Small intestine (tissue), 7 donors: ENCODE measurements around the gene PHKB. TPM values are rescaled to one million over a fixed set of nuclear protein-coding genes. Genes with fewer than 3 reads are reported as not detected.

ENCODE experiments used
- DNase-seq, 2 donors: peaks; one replicate each; pipeline versions ENCODE4 v3.0.0 to v3.0.0-alpha.2; 2013
- FAIRE-seq: peaks from 2 replicates; lab custom pipeline; 2012; peaks lifted over from hg19 to GRCh38; lab: Jason Lieb, UNC
- H3K27ac ChIP-seq, 3 donors: one replicate each; pipeline ENCODE4 v1.5.1; 2013; ENCODE audit warnings: low read length in 2 of 3, mild to moderate bottlenecking in 2 of 3, control low read depth in 1 of 3, inconsistent platforms in 1 of 3, low read depth in 1 of 3, moderate library complexity in 1 of 3
- H3K27me3 ChIP-seq, 3 donors: one replicate each; pipeline ENCODE4 v1.6.1; 2013; ENCODE audit warnings: low read length in 3 of 3, inconsistent platforms in 1 of 3; ENCODE audit not compliant: control insufficient read depth in 3 of 3, insufficient read depth in 3 of 3
- H3K36me3 ChIP-seq, 3 donors: one replicate each; pipeline ENCODE4 v1.6.1; 2013; ENCODE audit warnings: low read length in 3 of 3, inconsistent platforms in 1 of 3, low read depth in 1 of 3, mild to moderate bottlenecking in 1 of 3, moderate library complexity in 1 of 3; ENCODE audit not compliant: control insufficient read depth in 3 of 3, insufficient read depth in 2 of 3
- H3K4me1 ChIP-seq, 3 donors: one replicate each; pipeline ENCODE4 v1.6.1; 2013; ENCODE audit warnings: low read length in 2 of 3, inconsistent platforms in 1 of 3, low read depth in 1 of 3, mild to moderate bottlenecking in 1 of 3, moderate library complexity in 1 of 3; ENCODE audit not compliant: control insufficient read depth in 3 of 3, insufficient read depth in 2 of 3
- H3K4me3 ChIP-seq, 3 donors: one replicate each; pipeline ENCODE4 v1.5.1; 2013; ENCODE audit warnings: low read length in 3 of 3, control low read depth in 1 of 3, inconsistent platforms in 1 of 3, low read depth in 1 of 3, mild to moderate bottlenecking in 1 of 3, moderate library complexity in 1 of 3
- H3K9me3 ChIP-seq, 2 donors: one replicate each; pipeline ENCODE4 v1.6.1; 2013; ENCODE audit warnings: low read depth in 1 of 2, low read length in 1 of 2; ENCODE audit not compliant: control insufficient read depth in 2 of 2, insufficient read depth in 1 of 2
- WGBS, 3 donors: extraction: QIAGEN DNeasy Blood & Tissue Kit; methylation state at CpG; one replicate each; pipeline ENCODE4 v1.1.7; 2013; 5-methylcytosine and 5-hydroxymethylcytosine counted together
- polyA plus RNA-seq, 4 donors: library from polyadenylated mRNA; stranded (reverse) in 3 of 4; unstranded in 1 of 4; fragments of 200-250 nt in 3 of 4; fragments of 120-200 nt in 1 of 4; gene quantifications; one replicate each; pipeline versions ENCODE4 v1.2.1 to v1.2.3, GENCODE V29; 2013
- donor health status: healthy with polysubstance abuse.
- donor health status: control.
- donor health status: control.
- donor health status: Bipolar disorder and iron deficiency.
- donor health status: healthy.

The PHKB gene
- polyA plus RNA-seq, 4 donors, result 27.0 to 69.3 (median 37.0) TPM

GRCh38 chr16:47627085-47627639 lies 166.0 kb downstream of the PHKB start:
- H3K36me3 ChIP-seq, result peaks cover 0 to 7% (median 4%) of the 10 kb centered on the region in 3 donors
- WGBS, 3 donors, result 70 to 91% (median 84%) methylated on average over 6 of the region's 6 CpGs
- no peaks in the 10 kb centered on the region for H3K9me3 ChIP-seq
- no peaks in the 10 kb centered on the region for H3K27me3 ChIP-seq
- H3K4me3 ChIP-seq, result no peak overlapping the region
- no peak overlapping the region for H3K27ac ChIP-seq
- DNase-seq, result no peak
- FAIRE-seq, result no peak
- H3K4me1 ChIP-seq, result no peaks in the 10 kb centered on the region

- DNase-seq (peak in 1 of 2 donors; percentile 4), FAIRE-seq (no peak)
- Histone ChIP-seq H3K9me3 (no peaks in the 10 kb centered on the region), H3K27me3 (no peaks in the 10 kb centered on the region), H3K36me3 (peaks cover 0 to 7% (median 4%) of the 10 kb centered on the region in 3 donors), H3K27ac (no peak overlapping the region), H3K4me3 (no peak overlapping the region), H3K4me1 (no peaks in the 10 kb centered on the region)
Observed at GRCh38 chr16:47627721-47628120, 166.6 kb downstream of the PHKB start.

GRCh38 chr16:47631131-47631530 lies 170.0 kb downstream of the PHKB start:
- Histone ChIP-seq H3K4me1 (no peaks in the 10 kb centered on the region), H3K27me3 (no peaks in the 10 kb centered on the region), H3K9me3 (no peaks in the 10 kb centered on the region), H3K4me3 (no peak overlapping the region), H3K36me3 (peaks cover 0 to 6% (median 2%) of the 10 kb centered on the region in 3 donors), H3K27ac (no peak overlapping the region)
- DNase-seq (no peak), FAIRE-seq (no peak)
- WGBS, 3 donors, result 97 to 99% (median 98%) methylated on average over 5 of the region's 5 CpGs

GRCh38 chr16:47634126-47634525 lies 173.0 kb downstream of the PHKB start:
- no peaks in the 10 kb centered on the region for H3K4me1 ChIP-seq
- DNase-seq (no peak), FAIRE-seq (no peak)
- WGBS, 3 donors, result 99 to 100% (median 100%) methylated on average over 1 of the region's 1 CpG
- H3K36me3 ChIP-seq, result peaks cover 3 to 11% (median 4%) of the 10 kb centered on the region in 3 donors
- H3K4me3 ChIP-seq, result no peak overlapping the region
- H3K9me3 ChIP-seq, result no peaks in the 10 kb centered on the region
- no peak overlapping the region for H3K27ac ChIP-seq
- no peaks in the 10 kb centered on the region for H3K27me3 ChIP-seq

- no peaks in the 10 kb centered on the region for H3K9me3 ChIP-seq
- DNase-seq, result no peak
- no peak for FAIRE-seq
Observed at GRCh38 chr16:47634727-47635126, 173.6 kb downstream of the PHKB start.

GRCh38 chr16:47636501-47637099 lies 175.5 kb downstream of the PHKB start:
- 96 to 98% (median 97%) methylated on average over 12 to 13 of the region's 13 CpGs for WGBS, 3 donors
- FAIRE-seq, result no peak
- peaks cover 0 to 9% (median 4%) of the 10 kb centered on the region in 3 donors for H3K36me3 ChIP-seq

More at GRCh38 chr16:47634727-47635126, 173.6 kb downstream of the PHKB start:
- Histone ChIP-seq H3K27me3 (no peaks in the 10 kb centered on the region), H3K4me1 (no peaks in the 10 kb centered on the region), H3K36me3 (peaks cover 3 to 11% (median 4%) of the 10 kb centered on the region in 3 donors), H3K27ac (no peak overlapping the region), H3K4me3 (no peak overlapping the region)

GRCh38 chr16:47638175-47638574 lies 177.0 kb downstream of the PHKB start:
- Histone ChIP-seq H3K27me3 (no peaks in the 10 kb centered on the region), H3K27ac (no peak overlapping the region), H3K4me1 (no peaks in the 10 kb centered on the region), H3K36me3 (peaks cover 3 to 9% (median 4%) of the 10 kb centered on the region in 3 donors), H3K4me3 (no peak overlapping the region), H3K9me3 (no peaks in the 10 kb centered on the region)
- FAIRE-seq (no peak), DNase-seq (no peak)
- WGBS, 3 donors, result 100% methylated on average over 1 of the region's 1 CpG

More at GRCh38 chr16:47636501-47637099, 175.5 kb downstream of the PHKB start:
- Histone ChIP-seq H3K27ac (no peak overlapping the region), H3K4me3 (no peak overlapping the region), H3K27me3 (no peaks in the 10 kb centered on the region), H3K9me3 (no peaks in the 10 kb centered on the region), H3K4me1 (no peaks in the 10 kb centered on the region)
- no peak for DNase-seq

- 92 to 99% (median 96%) methylated on average over 3 of the region's 3 CpGs for WGBS, 3 donors
- DNase-seq, result no peak
Observed at GRCh38 chr16:47640661-47641060, 179.5 kb downstream of the PHKB start.

More at GRCh38 chr16:47640661-47641060, 179.5 kb downstream of the PHKB start:
- Histone ChIP-seq H3K27me3 (no peaks in the 10 kb centered on the region), H3K27ac (no peak overlapping the region), H3K36me3 (peaks cover 4 to 9% (median 6%) of the 10 kb centered on the region in 3 donors), H3K4me1 (no peaks in the 10 kb centered on the region), H3K4me3 (no peak overlapping the region), H3K9me3 (no peaks in the 10 kb centered on the region)
- no peak for FAIRE-seq
